Activated CD4-positive, alpha-beta T cell treated with anti-CD3 and anti-CD28 coated beads, Interleukin-2, amount 50 U/mL, for 48 hours (primary cell): ENCODE results near the gene NPIPB13.
"Not testable (repeated sequence)": the region's sequence is repeated elsewhere in the genome, so short reads cannot be mapped to it uniquely, and the experiment has no call there.

ENCODE experiments used
- DNase-seq, 2 experiments: peaks; one replicate each; pipeline ENCODE4 v3.0.0-alpha.2; 2020

The NPIPB13 gene

DNA sequence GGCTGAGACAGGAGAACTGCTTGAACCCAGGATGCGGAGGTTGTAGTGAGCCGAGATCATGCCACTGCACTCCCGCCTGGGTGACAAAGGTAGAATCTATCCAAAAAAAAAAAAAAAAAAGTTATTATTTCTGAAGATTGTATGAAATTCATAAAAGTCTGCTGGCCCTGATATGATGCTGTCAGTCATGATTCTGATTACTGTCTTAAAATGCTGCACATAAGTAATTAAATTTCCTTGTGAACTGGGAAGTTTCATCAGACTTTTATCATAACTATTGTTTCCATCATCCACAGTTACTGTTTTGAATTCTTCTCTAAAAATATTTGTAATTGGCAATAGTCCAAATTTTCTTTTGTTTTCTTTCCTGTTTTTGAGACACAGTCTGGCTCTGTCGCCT lies at the start of gene NPIPB13:
TSS of gene NPIPB13 (minus strand) at position 101 of the 400 bp plus-strand sequence. CDS start 2,906 bp downstream, outside the sequence.
- not testable (repeated sequence) for DNase-seq

DNA sequence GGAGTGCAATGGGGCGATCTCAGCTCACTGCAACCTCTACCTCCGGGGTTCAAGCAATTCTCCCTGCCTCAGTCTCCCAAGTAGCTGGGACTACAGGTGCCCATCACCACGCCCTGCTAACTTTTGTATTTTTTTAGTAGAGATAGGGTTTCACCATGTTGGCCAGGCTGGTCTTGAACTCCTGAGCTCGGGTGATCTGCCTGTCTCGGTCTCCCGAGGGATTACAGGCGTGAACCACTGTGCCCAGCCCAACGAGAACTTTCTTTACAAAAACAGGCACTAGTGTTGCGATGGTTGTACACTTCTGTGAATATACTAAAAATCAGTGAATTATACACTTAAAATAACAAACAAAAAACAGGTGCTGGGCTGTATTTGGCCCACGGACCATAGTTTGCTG lies 34.1 kb upstream of the NPIPB13 start:
- DNase-seq = not testable (repeated sequence)

DNA sequence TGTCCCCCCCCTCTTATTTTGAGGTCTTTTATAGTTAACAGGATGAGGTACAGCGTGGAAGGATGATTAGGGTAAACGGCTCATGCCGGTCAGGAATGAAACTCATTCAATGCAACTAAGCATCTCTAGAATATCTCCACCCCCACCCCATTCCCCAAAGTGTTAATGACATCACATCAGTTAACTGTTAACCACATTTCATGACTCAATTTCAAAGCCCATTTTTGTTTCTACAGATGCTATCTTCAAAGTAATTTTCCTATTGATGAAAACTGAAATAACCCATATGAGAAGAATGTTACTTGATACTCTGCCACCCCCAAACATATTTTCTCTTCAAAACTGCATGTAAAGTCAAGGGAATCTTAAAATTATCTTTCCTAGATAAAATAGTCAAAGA lies 30.2 kb upstream of the NPIPB13 start:
- not testable (repeated sequence) for DNase-seq

DNA sequence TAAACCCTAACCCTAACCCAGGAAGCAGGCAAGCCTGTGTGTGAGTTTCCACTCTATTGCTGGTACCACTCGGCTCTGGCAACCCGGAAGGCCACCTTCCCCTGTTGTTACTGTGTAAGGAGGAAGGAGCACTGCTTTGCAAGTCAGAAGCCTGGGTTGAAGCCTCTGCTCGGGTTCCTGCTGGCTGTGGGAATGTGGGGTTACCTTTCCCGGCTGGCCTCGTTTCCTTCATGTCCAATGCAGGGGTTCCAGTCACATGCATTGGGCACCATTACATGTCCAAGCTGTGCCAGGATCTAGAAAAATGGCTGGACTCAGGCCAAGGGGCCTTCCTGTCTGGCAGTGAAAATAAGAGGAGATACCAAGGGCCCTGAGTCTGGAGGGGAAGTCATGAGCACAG lies 31.2 kb downstream of the NPIPB13 start:
- DNase-seq = not testable (repeated sequence)

DNA sequence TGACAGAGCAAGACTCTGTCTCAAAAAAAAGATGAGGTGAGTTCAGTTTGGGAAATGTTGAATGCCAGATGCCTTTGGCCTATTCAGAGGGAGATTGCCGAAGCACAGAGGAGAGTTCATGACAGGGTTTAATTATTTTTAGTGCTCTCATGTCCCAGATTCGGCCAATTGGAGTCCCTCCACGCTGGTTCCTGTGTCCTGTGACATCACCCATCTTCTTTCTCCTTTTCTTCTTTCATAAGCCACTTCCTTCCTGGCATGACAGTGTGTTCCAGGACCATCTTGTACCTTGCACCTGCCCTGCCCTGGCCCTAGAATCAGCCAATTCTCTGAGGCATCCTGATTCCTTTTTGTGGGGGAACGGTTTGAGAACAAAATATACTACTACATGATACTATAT lies 36.9 kb downstream of the NPIPB13 start:
- DNase-seq = not testable (repeated sequence)

DNA sequence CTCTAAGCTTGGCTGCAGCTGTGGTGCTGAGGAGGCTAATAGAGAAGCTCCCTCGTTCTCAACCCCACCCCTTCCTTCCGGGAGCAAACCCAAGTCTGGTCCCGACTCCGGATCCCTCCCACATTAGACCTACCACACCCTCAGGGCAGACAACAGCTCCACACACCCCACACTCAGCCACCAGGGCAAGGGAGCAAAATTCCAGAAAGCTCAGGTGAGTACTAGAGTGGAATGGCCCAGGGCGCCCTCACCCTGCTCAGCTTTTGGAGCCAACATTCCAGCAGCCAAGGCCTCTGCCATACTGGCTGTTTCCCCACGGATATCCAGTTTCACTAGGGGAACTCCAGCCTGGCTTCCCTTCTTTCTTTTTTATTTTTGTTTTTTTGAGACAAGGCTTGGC lies 39.2 kb downstream of the NPIPB13 start:
- peak; percentile 20 to 39 for DNase-seq

DNA sequence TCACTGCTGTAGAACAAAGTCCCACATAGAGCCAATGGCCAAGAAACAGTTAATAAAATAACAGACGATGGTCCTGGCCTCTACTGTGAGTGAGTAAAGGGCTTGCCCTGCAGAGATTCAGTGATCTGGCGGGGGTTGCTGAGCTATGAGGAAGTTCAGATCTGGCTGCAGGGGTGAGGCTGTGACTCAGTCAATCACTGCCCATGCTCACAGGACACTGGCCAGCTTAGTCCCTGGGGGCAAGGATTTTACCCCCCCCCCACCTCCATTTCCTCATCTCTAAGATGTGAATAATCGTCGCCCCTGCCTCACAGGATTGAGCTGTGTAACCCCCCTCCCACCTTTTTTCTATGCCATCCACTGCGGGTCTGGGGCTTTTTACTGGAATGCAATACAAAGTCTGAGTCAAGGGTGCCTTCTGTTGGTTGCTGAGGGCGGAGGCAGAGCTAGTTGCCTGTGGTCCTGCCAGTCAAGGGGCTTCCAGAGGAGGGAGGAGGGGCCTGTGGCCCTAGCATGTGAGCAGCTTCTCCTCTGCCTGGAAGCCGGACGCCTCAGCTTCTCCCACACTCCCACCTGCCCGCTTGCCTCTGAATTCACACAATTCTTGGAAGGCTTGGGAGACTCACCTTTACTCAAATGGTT lies 41.1 kb downstream of the NPIPB13 start:
- peak in 1 of 2 experiments; percentile 0 for DNase-seq

DNA sequence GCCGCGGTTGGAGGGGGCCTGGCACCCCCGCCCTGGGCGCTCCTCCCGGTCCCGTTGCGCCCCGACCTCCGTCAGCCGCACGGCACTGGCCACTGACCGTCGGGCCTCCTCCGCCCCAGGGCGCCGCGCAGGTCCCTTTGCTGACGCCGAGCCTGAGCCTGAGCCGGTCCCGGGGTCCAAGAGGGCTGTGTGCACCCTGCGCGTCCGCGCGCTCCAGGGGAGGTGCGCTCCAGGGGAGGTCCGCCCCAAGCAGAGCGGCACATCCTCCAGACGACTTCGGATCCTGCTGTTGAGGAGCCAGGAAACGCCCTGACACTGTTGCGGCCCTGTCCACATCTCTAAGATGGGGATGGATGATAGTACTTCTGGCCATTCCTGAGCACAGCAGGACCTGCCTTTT lies 42.0 kb downstream of the NPIPB13 start:
- not testable (repeated sequence) for DNase-seq

DNA sequence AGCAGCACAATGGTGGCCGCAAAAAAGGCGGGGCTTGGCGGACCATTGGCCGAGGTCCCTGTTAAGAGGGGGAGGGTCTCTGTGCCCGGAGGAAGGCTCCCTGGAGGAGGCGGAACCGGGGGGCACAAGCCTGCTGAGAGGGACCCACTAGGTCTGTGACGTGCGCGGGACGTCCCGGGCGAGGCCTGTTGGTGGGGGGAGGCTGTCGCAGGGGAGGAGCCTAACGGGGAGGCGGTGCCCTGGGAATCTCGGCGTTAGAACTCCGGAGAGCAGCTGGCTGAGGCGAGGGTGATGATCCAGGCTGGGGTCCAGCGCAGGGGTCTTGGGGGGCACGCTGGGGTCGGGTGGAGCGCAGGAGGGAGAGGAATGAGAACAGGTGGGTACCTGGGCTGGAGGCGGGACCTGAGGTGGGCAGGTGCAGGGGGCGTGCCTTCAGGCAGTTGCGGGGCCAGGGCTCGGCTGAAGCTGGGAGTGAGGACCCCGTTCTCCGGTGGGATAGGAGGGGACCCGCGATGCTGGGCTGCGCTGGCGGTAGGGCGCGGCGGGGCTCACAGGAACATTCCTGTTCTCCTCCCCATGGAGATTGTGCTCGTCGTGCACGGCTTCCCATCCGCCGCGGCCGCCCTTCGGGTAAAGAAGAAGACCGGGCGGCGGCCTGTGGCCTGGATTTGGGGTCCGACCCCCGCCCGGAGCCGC lies 42.6 kb downstream of the NPIPB13 start:
- peak in 1 of 2 experiments; percentile 11 for DNase-seq

DNA sequence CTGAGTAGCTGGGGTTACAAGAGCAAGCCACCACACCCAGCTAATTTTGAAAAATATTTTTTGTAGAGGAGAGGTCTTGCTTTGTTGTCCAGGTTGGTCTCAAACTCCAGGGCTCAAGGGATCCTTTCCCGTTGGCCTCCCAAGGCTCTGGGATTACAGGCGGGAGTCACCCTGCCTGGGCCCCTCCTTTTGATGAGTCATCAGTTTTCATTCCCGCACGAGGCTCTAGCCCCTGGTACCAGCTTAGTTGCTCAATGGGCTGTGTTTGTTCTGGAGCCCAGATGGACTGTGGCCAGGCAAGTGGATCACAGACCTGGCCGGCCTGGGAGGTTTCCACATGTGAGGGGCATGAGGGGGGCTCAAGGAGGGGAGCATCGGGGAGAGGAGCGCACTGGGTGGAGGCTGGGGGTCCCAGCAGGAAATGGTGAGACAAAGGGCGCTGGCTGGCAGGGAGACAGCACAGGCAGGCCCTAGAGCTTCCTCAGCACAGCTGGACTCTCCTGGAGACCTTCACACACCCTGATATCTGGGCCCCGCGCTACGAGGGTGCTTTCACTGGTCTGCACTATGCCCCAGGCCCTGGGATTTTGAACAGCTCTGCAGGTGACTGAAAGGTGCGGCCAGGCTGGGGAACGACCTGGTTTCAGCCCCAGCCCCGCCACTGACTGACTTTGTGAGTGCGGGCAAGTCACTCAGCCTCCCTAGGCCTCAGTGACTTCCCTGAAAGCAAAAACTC lies 48.5 kb downstream of the NPIPB13 start:
- DNase-seq = not testable (repeated sequence)

DNA sequence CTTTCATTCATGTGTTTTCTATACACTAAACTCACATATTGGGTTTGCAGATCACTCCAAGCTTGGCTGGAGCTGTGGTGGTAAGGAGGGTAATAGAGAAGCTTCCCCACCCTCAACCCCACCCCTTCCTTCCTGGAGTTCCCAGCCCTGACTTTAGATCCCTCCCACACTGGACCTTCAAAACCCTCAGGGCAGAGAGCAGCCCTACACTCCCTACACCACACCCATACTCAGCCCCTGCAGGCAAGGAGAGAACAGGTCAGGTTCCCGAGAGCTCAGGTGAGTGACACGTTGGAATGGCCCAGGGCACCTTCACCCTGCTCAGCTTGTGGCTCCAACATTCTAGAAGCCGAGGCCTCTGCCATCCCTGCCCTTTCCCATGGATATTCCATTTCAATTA lies 49.2 kb downstream of the NPIPB13 start, which contains the start of gene SULT1A3:
TSS of gene SULT1A3 (plus strand) at position 207 of the 400 bp plus-strand sequence. CDS start 1,474 bp downstream, outside the sequence.
- DNase-seq = not testable (repeated sequence)
